Hepatocyte (in vitro differentiated cells): ENCODE results near the gene RPS6KA2. TPM values are rescaled to one million over a fixed set of nuclear protein-coding genes. Genes with fewer than 3 reads are reported as not detected.

Source experiments
- DNase-seq: peaks from one replicate; pipeline ENCODE4 v3.0.0-alpha.2; 2016; ENCODE audit warnings: low spot score
- H2AFZ ChIP-seq: fragments of 200-600 bp; sonication (generic); 2 replicates; pipeline ENCODE4 v1.6.0; 2016; ENCODE audit warnings: antibody characterized with exemption, mild to moderate bottlenecking
- H3K27ac ChIP-seq: fragments of 200-600 bp; sonication (generic); 2 replicates; pipeline ENCODE4 v1.5.1; 2016; ENCODE audit warnings: mild to moderate bottlenecking
- H3K27me3 ChIP-seq: fragments of 200-600 bp; sonication (generic); 2 replicates; pipeline ENCODE4 v1.6.1; 2016
- H3K36me3 ChIP-seq: fragments of 200-600 bp; sonication (generic); replicated peaks from 2 replicates; pipeline ENCODE4 v1.5.1; 2016; ENCODE audit warnings: low read depth; ENCODE audit not compliant: insufficient read depth
- H3K4me1 ChIP-seq: fragments of 200-600 bp; sonication (generic); 2 replicates; pipeline ENCODE4 v1.5.1; 2016; ENCODE audit warnings: mild to moderate bottlenecking, moderate library complexity; ENCODE audit not compliant: insufficient read depth
- H3K4me2 ChIP-seq: fragments of 200-600 bp; sonication (generic); 2 replicates; pipeline ENCODE4 v1.6.0; 2016
- H3K4me3 ChIP-seq: fragments of 200-600 bp; sonication (generic); 2 replicates; pipeline ENCODE4 v1.5.1; 2016; ENCODE audit warnings: mild to moderate bottlenecking
- H3K79me2 ChIP-seq: fragments of 200-600 bp; sonication (generic); 2 replicates; pipeline ENCODE4 v1.6.0; 2017; ENCODE audit warnings: mild to moderate bottlenecking
- H3K9me2 ChIP-seq: fragments of 200-600 bp; sonication (generic); replicated peaks from 2 replicates; pipeline ENCODE4 v1.6.0; 2017; ENCODE audit warnings: mild to moderate bottlenecking; ENCODE audit not compliant: insufficient read depth
- H3K9me3 ChIP-seq: fragments of 200-600 bp; sonication (generic); 2 replicates; pipeline ENCODE4 v1.5.1; 2016; ENCODE audit warnings: low read depth, mild to moderate bottlenecking
- H4K20me1 ChIP-seq: fragments of 200-600 bp; sonication (generic); 2 replicates; pipeline ENCODE4 v1.6.0; 2016; ENCODE audit warnings: mild to moderate bottlenecking; ENCODE audit not compliant: insufficient read depth, poor library complexity, severe bottlenecking
- EZH2 ChIP-seq: fragments of 200-600 bp; sonication (generic); IDR thresholded peaks from 2 replicates; pipeline ENCODE4 v1.6.1; 2016; ENCODE audit warnings: antibody characterized with exemption, mild to moderate bottlenecking, borderline replicate concordance
- EZH2phosphoT487 ChIP-seq: fragments of 200-600 bp; sonication (generic); IDR thresholded peaks from one replicate; pipeline ENCODE4 v1.6.1; 2018; ENCODE audit warnings: antibody characterized with exemption, mild to moderate bottlenecking, low read depth, moderate library complexity; ENCODE audit not compliant: unreplicated experiment, severe bottlenecking
- WGBS: methylation state at CpG from one replicate; pipeline ENCODE4 v1.1.6; 2016; ENCODE audit warnings: low lambda C conversion rate; ENCODE audit errors: missing lambda C conversion rate; 5-methylcytosine and 5-hydroxymethylcytosine counted together
- polyA plus RNA-seq: library from polyadenylated mRNA; unstranded; fragments of >200 nt; fragmentation: Nextera tagmentation; extraction: Ambion mirVana; gene quantifications from 2 replicates; pipeline ENCODE4 v1.2.1, GENCODE V29; 2016
- total RNA-seq: library from RNA; depleted of rRNA; stranded (reverse); fragments of >200 nt; gene quantifications from 2 replicates; pipeline ENCODE4 v1.2.3, GENCODE V29; 2014
- TF ChIP-seq, protein P1 (sequence below): fragments of 200-600 bp; sonication (generic); IDR thresholded peaks from 2 replicates; pipeline ENCODE4 v1.5.1; 2016; ENCODE audit warnings: antibody characterized with exemption, mild to moderate bottlenecking; ENCODE audit not compliant: poor library complexity

RPS6KA2 gene
- total and polyA plus RNA-seq, 2 experiments from 2014 or later, result 27.7 to 29.2 TPM

DNA sequence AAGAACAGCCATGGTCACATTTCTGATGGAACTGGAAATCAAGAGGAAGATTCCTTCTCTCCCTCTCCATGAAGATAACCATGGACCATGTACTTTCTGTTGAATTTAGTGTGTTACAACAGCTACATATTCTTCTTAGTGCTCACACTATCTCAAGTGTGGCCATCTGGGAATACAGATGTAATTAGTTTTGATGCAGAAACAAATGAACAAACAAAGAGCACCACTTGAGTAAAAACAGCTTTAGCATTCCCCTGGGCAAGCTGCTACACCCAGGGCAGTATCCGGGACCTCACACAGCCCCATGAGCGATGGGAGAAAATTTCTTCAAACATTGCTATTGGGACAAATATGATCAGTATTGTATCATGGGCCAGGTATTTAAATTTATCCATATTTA lies 115.7 kb downstream of the RPS6KA2 start:
- Histone ChIP-seq H3K9me2 (no peaks in the 10 kb centered on the region), H2AFZ (no peak overlapping the region), H3K4me2 (no peak overlapping the region), H3K27ac (no peak overlapping the region), H3K36me3 (no peaks in the 10 kb centered on the region), H4K20me1 (no peaks in the 10 kb centered on the region), H3K27me3 (no peaks in the 10 kb centered on the region), H3K4me3 (no peak overlapping the region), H3K9me3 (no peaks in the 10 kb centered on the region), H3K4me1 (no peaks in the 10 kb centered on the region), H3K79me2 (no peaks in the 10 kb centered on the region)
- TF ChIP-seq, protein P1, sequence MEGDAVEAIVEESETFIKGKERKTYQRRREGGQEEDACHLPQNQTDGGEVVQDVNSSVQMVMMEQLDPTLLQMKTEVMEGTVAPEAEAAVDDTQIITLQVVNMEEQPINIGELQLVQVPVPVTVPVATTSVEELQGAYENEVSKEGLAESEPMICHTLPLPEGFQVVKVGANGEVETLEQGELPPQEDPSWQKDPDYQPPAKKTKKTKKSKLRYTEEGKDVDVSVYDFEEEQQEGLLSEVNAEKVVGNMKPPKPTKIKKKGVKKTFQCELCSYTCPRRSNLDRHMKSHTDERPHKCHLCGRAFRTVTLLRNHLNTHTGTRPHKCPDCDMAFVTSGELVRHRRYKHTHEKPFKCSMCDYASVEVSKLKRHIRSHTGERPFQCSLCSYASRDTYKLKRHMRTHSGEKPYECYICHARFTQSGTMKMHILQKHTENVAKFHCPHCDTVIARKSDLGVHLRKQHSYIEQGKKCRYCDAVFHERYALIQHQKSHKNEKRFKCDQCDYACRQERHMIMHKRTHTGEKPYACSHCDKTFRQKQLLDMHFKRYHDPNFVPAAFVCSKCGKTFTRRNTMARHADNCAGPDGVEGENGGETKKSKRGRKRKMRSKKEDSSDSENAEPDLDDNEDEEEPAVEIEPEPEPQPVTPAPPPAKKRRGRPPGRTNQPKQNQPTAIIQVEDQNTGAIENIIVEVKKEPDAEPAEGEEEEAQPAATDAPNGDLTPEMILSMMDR, result no peak
- TF ChIP-seq EZH2phosphoT487, result no peak
- TF ChIP-seq EZH2, result no peak
- 95% methylated on average over 2 of the region's 2 CpGs for WGBS
- DNase-seq, result no peak

DNA sequence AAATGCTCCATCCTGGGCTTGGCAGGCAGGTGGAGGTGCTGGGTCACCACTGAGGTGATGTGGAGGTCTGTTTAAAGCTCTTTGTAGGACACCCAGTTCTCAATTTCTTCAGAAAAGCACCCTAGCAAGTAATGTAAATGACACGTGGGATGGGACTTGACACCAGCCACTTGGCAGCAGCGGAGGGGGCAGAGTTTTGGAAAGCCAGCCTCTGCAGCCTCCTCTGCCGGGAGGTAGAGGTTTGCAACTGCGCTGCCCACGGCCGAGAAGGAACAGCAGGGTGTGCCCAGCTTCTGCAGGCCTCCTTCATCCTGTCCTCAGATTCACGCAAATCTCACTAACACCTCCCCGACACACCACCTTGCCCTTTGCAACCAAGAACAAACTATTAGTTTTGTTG lies 117.9 kb downstream of the RPS6KA2 start:
- Histone ChIP-seq H3K36me3 (no peaks in the 10 kb centered on the region), H2AFZ (no peak overlapping the region), H3K4me2 (no peak overlapping the region), H3K4me1 (no peaks in the 10 kb centered on the region), H4K20me1 (no peaks in the 10 kb centered on the region), H3K27ac (no peak overlapping the region), H3K27me3 (no peaks in the 10 kb centered on the region), H3K79me2 (no peaks in the 10 kb centered on the region), H3K9me3 (no peaks in the 10 kb centered on the region), H3K4me3 (no peak overlapping the region), H3K9me2 (no peaks in the 10 kb centered on the region)
- WGBS, result 89% methylated on average over 8 of the region's 8 CpGs
- TF ChIP-seq EZH2, result no peak
- TF ChIP-seq EZH2phosphoT487, result no peak
- TF ChIP-seq, protein P1, result no peak
- no peak for DNase-seq

DNA sequence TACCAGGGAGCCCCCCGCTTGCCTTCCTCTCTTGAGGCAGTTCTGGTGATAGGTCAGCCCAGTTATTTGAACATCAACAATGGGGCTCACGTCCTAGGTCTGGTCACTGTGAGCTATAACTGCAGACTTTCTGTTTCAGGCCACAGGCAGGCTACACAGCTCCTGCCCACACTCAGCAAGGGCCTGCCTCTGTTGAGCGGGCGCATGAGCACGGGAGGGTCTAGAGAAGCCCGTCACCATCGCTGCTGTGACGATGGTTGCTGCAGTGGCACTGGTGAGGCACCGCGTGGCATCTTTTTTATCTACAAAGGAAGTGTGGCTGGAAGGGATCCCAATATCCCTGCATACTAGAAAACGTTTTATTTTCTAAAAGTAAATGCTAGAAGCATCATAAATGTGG lies 118.3 kb downstream of the RPS6KA2 start:
- Histone ChIP-seq H4K20me1 (no peaks in the 10 kb centered on the region), H3K79me2 (no peaks in the 10 kb centered on the region), H3K4me3 (no peak overlapping the region), H3K27me3 (no peaks in the 10 kb centered on the region), H2AFZ (no peak overlapping the region), H3K4me1 (no peaks in the 10 kb centered on the region), H3K4me2 (no peak overlapping the region), H3K27ac (no peak overlapping the region), H3K9me3 (no peaks in the 10 kb centered on the region), H3K36me3 (no peaks in the 10 kb centered on the region), H3K9me2 (no peaks in the 10 kb centered on the region)
- DNase-seq, result no peak
- no peak for TF ChIP-seq EZH2phosphoT487
- TF ChIP-seq, protein P1, result no peak
- TF ChIP-seq EZH2, result no peak
- 92% methylated on average over 11 of the region's 11 CpGs for WGBS
